Hepatocyte (in vitro differentiated cells): ENCODE measurements around the gene TAF1C. TPM values are rescaled to one million over a fixed set of nuclear protein-coding genes. Genes with fewer than 3 reads are reported as not detected.
"Not testable (repeated sequence)": the region's sequence is repeated elsewhere in the genome, so short reads cannot be mapped to it uniquely, and the experiment has no call there.

Source experiments
- DNase-seq: peaks from one replicate; pipeline ENCODE4 v3.0.0-alpha.2; 2016; ENCODE audit warnings: low spot score
- H2AFZ ChIP-seq: fragments of 200-600 bp; sonication (generic); 2 replicates; pipeline ENCODE4 v1.6.0; 2016; ENCODE audit warnings: antibody characterized with exemption, mild to moderate bottlenecking
- H3K27ac ChIP-seq: fragments of 200-600 bp; sonication (generic); 2 replicates; pipeline ENCODE4 v1.5.1; 2016; ENCODE audit warnings: mild to moderate bottlenecking
- H3K27me3 ChIP-seq: fragments of 200-600 bp; sonication (generic); 2 replicates; pipeline ENCODE4 v1.6.1; 2016
- H3K36me3 ChIP-seq: fragments of 200-600 bp; sonication (generic); replicated peaks from 2 replicates; pipeline ENCODE4 v1.5.1; 2016; ENCODE audit warnings: low read depth; ENCODE audit not compliant: insufficient read depth
- H3K4me1 ChIP-seq: fragments of 200-600 bp; sonication (generic); 2 replicates; pipeline ENCODE4 v1.5.1; 2016; ENCODE audit warnings: mild to moderate bottlenecking, moderate library complexity; ENCODE audit not compliant: insufficient read depth
- H3K4me2 ChIP-seq: fragments of 200-600 bp; sonication (generic); 2 replicates; pipeline ENCODE4 v1.6.0; 2016
- H3K4me3 ChIP-seq: fragments of 200-600 bp; sonication (generic); 2 replicates; pipeline ENCODE4 v1.5.1; 2016; ENCODE audit warnings: mild to moderate bottlenecking
- H3K79me2 ChIP-seq: fragments of 200-600 bp; sonication (generic); 2 replicates; pipeline ENCODE4 v1.6.0; 2017; ENCODE audit warnings: mild to moderate bottlenecking
- H3K9me2 ChIP-seq: fragments of 200-600 bp; sonication (generic); replicated peaks from 2 replicates; pipeline ENCODE4 v1.6.0; 2017; ENCODE audit warnings: mild to moderate bottlenecking; ENCODE audit not compliant: insufficient read depth
- H3K9me3 ChIP-seq: fragments of 200-600 bp; sonication (generic); 2 replicates; pipeline ENCODE4 v1.5.1; 2016; ENCODE audit warnings: low read depth, mild to moderate bottlenecking
- H4K20me1 ChIP-seq: fragments of 200-600 bp; sonication (generic); 2 replicates; pipeline ENCODE4 v1.6.0; 2016; ENCODE audit warnings: mild to moderate bottlenecking; ENCODE audit not compliant: insufficient read depth, poor library complexity, severe bottlenecking
- EZH2 ChIP-seq: fragments of 200-600 bp; sonication (generic); IDR thresholded peaks from 2 replicates; pipeline ENCODE4 v1.6.1; 2016; ENCODE audit warnings: antibody characterized with exemption, mild to moderate bottlenecking, borderline replicate concordance
- EZH2phosphoT487 ChIP-seq: fragments of 200-600 bp; sonication (generic); IDR thresholded peaks from one replicate; pipeline ENCODE4 v1.6.1; 2018; ENCODE audit warnings: antibody characterized with exemption, mild to moderate bottlenecking, low read depth, moderate library complexity; ENCODE audit not compliant: unreplicated experiment, severe bottlenecking
- WGBS: methylation state at CpG from one replicate; pipeline ENCODE4 v1.1.6; 2016; ENCODE audit warnings: low lambda C conversion rate; ENCODE audit errors: missing lambda C conversion rate; 5-methylcytosine and 5-hydroxymethylcytosine counted together
- polyA plus RNA-seq: library from polyadenylated mRNA; unstranded; fragments of >200 nt; fragmentation: Nextera tagmentation; extraction: Ambion mirVana; gene quantifications from 2 replicates; pipeline ENCODE4 v1.2.1, GENCODE V29; 2016
- total RNA-seq: library from RNA; depleted of rRNA; stranded (reverse); fragments of >200 nt; gene quantifications from 2 replicates; pipeline ENCODE4 v1.2.3, GENCODE V29; 2014
- TF ChIP-seq, protein P1 (sequence below): fragments of 200-600 bp; sonication (generic); IDR thresholded peaks from 2 replicates; pipeline ENCODE4 v1.5.1; 2016; ENCODE audit warnings: antibody characterized with exemption, mild to moderate bottlenecking; ENCODE audit not compliant: poor library complexity

Gene TAF1C
- total and polyA plus RNA-seq, 2 experiments from 2014 or later, result 30.2 to 39.2 TPM

- H3K27ac ChIP-seq, result no peak overlapping the region
- no peaks in the 10 kb centered on the region for H3K9me3 ChIP-seq
- no peaks in the 10 kb centered on the region for H3K79me2 ChIP-seq
- H4K20me1 ChIP-seq, result no peaks in the 10 kb centered on the region
- 89% methylated on average over 18 of the region's 18 CpGs for WGBS
- no peaks in the 10 kb centered on the region for H3K9me2 ChIP-seq
- no peak overlapping the region for H2AFZ ChIP-seq
- TF ChIP-seq EZH2phosphoT487, result no peak
- TF ChIP-seq, protein P1, sequence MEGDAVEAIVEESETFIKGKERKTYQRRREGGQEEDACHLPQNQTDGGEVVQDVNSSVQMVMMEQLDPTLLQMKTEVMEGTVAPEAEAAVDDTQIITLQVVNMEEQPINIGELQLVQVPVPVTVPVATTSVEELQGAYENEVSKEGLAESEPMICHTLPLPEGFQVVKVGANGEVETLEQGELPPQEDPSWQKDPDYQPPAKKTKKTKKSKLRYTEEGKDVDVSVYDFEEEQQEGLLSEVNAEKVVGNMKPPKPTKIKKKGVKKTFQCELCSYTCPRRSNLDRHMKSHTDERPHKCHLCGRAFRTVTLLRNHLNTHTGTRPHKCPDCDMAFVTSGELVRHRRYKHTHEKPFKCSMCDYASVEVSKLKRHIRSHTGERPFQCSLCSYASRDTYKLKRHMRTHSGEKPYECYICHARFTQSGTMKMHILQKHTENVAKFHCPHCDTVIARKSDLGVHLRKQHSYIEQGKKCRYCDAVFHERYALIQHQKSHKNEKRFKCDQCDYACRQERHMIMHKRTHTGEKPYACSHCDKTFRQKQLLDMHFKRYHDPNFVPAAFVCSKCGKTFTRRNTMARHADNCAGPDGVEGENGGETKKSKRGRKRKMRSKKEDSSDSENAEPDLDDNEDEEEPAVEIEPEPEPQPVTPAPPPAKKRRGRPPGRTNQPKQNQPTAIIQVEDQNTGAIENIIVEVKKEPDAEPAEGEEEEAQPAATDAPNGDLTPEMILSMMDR, result no peak
- no peak for TF ChIP-seq EZH2
- H3K4me1 ChIP-seq, result no peaks in the 10 kb centered on the region
- no peak for DNase-seq
- H3K27me3 ChIP-seq, result no peaks in the 10 kb centered on the region
- no peaks in the 10 kb centered on the region for H3K36me3 ChIP-seq
- H3K4me2 ChIP-seq, result no peak overlapping the region
- no peak overlapping the region for H3K4me3 ChIP-seq
Observed at GRCh38 chr16:84205976-84206691, 19.3 kb upstream of the TAF1C start.

DNA sequence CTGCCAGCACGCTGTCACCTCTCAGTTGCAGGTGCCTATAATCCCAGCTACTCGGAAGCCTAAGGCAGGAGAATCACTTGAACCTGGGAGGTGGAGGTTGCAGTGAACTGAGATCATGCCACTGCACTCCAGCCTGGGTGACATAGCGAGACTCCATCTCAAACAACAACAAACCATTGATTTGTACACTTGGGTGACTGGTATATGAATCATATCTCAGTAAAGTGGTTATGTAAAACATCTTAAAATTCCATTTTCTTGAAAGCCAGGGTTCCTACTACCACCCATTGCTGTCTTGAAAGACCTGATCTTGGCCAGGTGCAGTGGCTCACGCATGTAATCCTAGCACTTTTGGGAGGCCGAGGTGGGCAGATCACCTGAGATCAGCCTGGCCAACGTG is 18.3 kb upstream of the TAF1C start:
- H3K36me3 ChIP-seq, H3K4me1 ChIP-seq, H3K79me2 ChIP-seq, H3K9me2 ChIP-seq, H3K4me2 ChIP-seq, H3K27me3 ChIP-seq, H3K4me3 ChIP-seq, H2AFZ ChIP-seq, DNase-seq, H3K9me3 ChIP-seq, H3K27ac ChIP-seq, H4K20me1 ChIP-seq: not testable (repeated sequence)
- WGBS, result 92% methylated on average over 6 of the region's 6 CpGs

- not testable (repeated sequence) for H3K9me2 ChIP-seq, H4K20me1 ChIP-seq
- WGBS, result 95% methylated on average over 26 of the region's 26 CpGs
Observed at GRCh38 chr16:84204551-84204950, 17.7 kb upstream of the TAF1C start.

DNA sequence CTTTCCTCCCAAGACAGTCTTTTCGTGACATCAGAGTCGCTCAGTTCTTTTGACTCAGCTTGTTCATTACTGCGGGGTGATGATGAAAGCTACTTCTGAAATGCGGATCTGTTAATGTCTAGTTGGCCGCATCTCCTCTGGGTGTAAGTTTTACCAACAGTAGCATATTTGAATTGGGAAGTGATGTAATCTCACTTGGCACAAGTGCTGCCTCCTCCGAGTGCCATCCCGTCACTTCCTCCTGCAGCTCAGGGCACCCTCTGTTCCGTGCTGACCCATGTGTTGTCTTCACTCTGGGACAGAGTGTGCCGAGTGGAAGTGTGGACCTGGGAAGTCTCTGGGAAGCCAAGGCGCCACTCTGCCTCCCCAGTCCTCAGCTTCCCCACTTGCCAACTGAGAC is 13.0 kb upstream of the TAF1C start:
- DNase-seq, result no peak
- H2AFZ ChIP-seq, result no peak overlapping the region
- no peaks in the 10 kb centered on the region for H3K79me2 ChIP-seq
- H3K27me3 ChIP-seq, result no peaks in the 10 kb centered on the region
- no peak overlapping the region for H3K4me3 ChIP-seq
- no peak overlapping the region for H3K4me2 ChIP-seq
- H3K9me3 ChIP-seq, result no peaks in the 10 kb centered on the region
- H3K27ac ChIP-seq, result no peak overlapping the region
- H3K9me2 ChIP-seq, result no peaks in the 10 kb centered on the region
- H3K4me1 ChIP-seq, result no peaks in the 10 kb centered on the region
- TF ChIP-seq, protein P1, result no peak
- TF ChIP-seq EZH2phosphoT487, result no peak
- TF ChIP-seq EZH2, result no peak
- H3K36me3 ChIP-seq, result no peaks in the 10 kb centered on the region
- WGBS, result 88% methylated on average over 10 of the region's 10 CpGs
- no peaks in the 10 kb centered on the region for H4K20me1 ChIP-seq

More at GRCh38 chr16:84204551-84204950, 17.7 kb upstream of the TAF1C start:
- not testable (repeated sequence) for H3K27ac ChIP-seq, H3K79me2 ChIP-seq, H3K9me3 ChIP-seq, H2AFZ ChIP-seq, DNase-seq, H3K4me2 ChIP-seq, H3K27me3 ChIP-seq, H3K4me1 ChIP-seq, H3K4me3 ChIP-seq, H3K36me3 ChIP-seq
